GM18868 (cell line): ENCODE measurements around the gene GDF2.

Source experiments
- ATAC-seq: cut with Tn5 transposase; IDR thresholded peaks from one replicate; pipeline ENCODE4 v1.9.1; 2021; ENCODE audit warnings: mild to moderate bottlenecking, moderate library complexity; ENCODE audit not compliant: unreplicated experiment

GDF2 gene

DNA sequence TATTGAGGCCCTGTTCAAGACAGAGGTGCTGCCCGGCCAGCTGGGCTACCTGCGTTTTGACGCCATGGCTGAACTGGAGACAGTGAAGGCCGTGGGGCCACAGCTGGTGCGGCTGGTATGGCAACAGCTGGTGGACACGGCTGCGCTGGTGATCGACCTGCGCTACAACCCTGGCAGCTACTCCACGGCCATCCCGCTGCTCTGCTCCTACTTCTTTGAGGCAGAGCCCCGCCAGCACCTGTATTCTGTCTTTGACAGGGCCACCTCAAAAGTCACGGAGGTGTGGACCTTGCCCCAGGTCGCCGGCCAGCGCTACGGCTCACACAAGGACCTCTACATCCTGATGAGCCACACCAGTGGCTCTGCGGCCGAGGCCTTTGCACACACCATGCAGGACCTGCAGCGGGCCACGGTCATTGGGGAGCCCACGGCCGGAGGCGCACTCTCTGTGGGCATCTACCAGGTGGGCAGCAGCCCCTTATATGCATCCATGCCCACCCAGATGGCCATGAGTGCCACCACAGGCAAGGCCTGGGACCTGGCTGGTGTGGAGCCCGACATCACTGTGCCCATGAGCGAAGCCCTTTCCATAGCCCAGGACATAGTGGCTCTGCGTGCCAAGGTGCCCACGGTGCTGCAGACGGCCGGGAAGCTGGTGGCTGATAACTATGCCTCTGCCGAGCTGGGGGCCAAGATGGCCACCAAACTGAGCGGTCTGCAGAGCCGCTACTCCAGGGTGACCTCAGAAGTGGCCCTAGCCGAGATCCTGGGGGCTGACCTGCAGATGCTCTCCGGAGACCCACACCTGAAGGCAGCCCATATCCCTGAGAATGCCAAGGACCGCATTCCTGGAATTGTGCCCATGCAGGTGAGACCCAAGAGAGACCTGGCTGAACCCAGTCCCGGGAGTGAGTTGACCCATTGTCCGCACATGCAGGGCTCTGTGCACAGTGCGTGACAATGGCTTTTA is 28.7 kb downstream of the GDF2 start:
- ATAC-seq = no peak

DNA sequence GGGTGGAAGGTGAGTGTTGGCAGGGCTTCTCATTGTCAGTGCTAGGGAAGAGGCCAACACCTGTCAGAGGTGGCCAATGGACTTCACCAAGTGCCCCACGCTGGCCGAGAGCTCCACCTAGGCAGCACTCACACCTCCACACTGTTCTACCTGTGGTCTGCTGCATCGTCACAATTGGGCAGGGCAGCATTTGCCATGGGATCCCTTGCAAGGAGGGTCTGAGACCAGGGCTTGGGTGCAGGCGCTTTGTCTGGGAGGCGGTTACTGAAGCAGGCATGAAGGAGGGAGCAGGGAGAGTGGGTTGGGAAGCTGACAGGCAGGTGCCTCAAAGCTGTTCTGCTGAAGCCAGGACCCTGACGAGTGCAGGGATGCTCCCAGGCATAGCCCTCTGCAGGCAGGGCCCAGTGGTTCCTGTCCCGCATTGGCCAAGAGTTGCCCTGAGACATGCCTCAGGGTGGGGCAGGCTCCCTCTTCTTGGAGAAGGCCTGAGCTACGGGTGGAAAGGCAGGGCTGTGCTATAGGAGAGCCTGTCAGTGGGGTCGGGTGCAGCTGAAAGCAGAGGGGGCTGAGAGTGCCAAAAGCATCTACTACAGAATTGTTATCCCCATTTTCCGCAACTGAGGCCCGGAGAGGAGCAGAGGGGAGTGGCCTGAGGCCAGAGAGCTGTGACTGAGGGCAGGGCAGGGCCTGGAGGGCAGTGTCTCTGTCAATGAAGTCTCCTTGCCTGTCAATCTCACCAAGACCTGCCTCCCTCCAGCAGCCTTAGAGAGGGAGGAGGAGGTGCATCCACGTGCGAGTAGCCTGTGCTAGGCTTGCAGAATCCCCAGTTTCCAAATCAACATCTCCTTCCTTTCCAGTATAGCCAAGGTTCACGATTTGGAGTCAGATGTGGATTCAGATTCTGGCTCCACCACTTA is 29.9 kb downstream of the GDF2 start:
- no peak for ATAC-seq

DNA sequence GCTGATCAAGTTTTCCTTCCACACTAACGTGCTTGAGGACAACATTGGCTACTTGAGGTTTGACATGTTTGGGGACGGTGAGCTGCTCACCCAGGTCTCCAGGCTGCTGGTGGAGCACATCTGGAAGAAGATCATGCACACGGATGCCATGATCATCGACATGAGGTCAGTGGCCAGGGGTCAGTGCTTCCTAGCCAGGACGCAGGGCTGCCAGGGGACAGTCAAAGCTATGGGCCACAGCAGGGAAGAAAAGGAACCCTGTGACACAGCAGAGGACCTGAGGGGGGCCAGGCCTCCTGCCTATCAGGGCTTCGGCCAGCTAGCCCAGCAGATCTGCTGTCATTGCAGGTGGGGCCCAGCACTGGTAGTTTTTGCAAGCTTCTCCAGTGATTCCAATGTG is 31.1 kb downstream of the GDF2 start:
- no peak for ATAC-seq

DNA sequence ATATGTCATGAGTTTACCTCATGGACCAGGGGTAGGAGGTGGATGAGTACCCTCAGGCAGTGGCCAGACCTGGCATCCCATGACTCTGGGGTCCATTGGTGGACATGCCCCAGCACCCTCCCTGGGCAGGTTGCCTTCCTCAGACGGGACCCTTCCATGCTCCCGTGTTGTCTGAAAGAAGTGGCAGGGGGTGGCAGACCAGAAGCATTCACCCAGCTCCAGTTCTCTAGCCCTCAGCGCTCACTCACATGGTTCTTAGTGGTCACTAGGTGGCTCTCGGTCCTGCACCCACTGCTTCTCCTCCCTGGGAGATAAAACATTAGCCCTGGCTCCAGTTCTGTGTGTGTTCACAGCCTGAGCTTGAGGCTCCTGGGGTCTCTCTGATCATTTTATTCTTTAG is 31.9 kb downstream of the GDF2 start:
- ATAC-seq = no peak

DNA sequence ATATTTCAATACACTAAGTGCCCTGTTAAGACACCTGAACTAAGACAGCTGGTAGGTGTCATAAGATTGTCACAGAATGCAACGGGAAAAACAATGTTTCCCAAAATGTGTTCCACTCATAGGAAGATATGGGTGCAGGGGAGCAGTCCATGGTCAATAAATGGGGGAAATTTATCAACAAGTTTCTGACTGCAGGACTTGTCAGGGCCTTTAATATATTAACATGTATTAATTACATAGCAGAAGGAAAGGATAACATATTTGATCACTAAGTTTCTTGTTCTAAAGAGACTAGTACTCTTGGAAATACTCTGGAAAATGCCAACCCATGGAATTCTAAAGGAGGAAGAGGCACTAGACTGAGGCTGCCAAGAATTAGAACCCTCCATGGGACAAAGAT is 32.6 kb downstream of the GDF2 start:
- ATAC-seq = no peak

DNA sequence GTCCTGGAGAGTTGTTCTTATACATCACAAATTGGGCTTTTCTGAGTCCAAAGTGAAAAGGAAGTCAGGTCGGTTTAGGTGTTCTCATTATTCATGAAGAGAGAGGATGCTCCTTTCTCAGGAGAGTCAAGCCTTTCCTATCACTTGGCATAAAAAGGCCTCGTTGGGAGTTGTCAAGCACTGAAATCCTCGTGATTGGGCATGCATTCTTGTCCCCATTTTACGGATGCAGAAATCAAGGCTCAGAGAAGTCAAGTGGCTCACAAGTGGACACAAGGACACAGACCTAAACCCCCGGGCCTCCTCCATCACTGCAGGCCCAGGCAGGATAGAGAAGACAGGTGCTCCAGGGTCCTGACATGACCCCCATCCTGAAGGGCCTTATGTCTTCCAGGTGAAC is 34.5 kb downstream of the GDF2 start:
- no peak for ATAC-seq

DNA sequence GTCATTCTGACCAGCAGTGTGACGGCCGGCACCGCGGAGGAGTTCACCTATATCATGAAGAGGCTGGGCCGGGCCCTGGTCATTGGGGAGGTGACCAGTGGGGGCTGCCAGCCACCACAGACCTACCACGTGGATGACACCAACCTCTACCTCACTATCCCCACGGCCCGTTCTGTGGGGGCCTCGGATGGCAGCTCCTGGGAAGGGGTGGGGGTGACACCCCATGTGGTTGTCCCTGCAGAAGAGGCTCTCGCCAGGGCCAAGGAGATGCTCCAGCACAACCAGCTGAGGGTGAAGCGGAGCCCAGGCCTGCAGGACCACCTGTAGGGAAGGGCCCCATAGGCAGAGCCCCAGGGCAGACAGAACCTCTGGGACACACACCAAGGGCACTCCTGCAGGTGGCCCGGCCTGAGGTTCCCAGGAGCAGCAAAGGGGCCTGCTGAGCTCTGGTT is 34.9 kb downstream of the GDF2 start:
- no peak for ATAC-seq

DNA sequence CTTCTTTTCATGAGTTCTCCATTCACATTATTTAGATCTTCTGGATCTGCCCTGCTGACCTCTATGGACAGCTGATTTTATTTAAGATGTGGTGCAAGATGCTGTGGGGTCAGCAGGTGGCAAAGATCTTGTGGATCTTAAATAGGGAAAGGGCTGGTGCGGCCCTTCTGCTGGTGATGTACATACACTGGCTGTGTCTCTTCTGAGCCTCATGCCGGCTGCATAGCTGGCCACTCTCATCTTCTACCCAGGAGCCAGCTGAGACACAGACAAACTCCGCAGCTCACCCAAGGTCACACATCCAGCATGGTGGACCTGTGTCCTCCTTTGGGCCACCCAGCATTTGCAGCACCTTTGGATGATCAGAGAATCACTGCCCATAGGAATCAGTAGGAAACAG is 35.7 kb downstream of the GDF2 start:
- ATAC-seq = no peak

DNA sequence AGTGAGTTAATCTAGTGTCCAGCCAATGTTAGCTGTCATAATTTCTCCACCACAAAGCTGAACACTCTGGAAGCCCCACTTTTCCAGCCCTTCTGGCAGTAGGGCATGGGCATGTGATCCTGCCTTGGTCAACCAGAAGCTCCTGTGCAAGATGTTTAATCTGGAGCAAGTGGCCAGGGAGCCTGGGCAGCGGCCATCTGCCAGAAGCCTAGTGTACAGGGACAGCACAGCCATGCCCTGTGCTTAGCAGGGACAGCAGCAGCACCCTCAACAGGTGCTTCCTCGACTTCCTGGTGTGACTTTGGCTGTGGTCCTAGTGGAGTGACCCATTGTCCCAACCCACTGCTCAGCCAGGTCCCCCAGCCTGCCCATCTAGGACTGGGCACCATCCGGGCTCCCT is 36.2 kb downstream of the GDF2 start:
- ATAC-seq = no peak

DNA sequence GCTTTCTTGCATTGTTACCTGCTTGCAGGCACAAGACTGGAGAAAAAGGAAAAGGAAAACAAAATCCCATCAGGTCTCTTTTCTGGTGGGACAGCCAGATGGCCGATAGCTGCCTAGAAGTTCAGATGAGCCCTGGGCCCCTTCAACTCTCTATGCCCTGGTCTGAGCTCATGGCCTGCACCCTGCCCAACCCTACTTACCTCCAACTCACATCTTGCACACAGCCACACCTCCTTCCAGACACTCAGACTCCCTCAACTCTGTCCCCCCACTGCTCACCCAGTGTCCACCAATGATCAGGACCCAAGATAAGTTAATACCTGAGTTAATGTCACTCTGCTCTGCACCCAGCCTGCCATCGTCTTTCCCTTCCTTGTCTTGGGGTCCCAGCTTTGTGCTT is 36.8 kb downstream of the GDF2 start:
- ATAC-seq = no peak

DNA sequence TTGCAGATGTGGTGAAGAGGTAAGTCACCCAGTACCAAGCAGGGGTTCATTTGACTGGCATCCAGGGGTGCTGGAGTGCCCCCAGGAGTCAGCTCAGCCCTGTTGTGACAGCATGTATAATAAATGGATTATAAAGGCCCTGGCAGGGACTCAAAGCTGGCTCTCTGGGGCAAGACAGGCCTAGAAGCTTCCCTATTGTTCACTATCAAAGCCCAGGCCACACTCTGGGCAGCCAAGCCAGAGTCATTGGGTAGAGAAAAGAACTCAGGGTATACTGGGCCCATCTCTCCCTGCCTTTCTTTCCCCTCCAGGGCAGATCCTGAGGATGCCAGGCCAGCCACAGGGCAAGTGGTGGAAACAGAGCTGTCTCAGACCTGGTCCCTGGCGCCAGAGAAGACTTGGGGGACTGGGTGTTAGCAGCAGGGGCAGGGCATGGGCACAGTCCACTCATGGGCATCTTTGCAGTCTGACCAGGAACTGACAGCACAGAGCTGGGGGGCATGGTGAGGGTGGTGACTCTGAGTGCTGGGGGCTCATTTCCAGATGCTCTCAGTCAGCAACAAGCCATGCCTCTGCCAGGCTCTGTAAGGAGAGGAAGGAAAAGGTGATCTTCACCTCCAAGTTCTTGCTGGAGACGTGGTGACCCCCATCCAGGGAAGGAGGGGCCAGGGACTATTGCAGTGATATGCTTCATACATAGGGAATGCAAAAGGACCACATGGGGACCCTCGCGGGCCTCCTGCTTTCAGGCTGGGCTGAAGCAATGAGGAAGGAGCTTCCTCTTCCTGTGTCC is 37.6 kb downstream of the GDF2 start:
- ATAC-seq = no peak

DNA sequence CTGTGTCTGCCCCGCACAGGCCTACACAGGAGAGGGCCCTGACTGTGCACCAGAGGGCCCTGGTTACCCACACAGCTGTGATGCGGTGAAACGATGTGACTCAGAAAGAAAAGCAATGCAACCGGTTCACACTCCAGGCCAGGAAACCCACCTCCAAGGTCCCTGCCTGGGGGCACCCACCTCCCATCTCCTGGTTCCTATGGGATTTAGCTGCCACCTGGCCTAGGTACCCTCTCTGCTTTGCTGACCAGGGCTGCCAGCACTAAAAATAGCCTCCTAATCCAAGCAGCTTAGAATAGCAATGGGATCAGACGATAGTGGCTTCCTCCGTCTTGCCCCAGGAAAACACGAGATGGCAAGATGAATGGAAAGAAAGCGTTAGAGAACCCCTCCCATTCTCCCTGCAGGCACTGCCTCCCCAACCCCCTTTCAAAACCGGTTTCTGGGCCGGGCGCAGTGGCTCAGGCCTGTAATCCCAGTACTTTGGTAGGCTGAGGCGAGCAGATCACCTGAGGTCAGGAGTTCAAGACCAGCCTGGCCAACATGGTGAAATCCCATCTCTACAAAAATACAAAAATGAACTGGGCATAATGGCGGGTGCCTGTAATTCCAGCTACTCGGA is 38.3 kb downstream of the GDF2 start:
- ATAC-seq = no peak

DNA sequence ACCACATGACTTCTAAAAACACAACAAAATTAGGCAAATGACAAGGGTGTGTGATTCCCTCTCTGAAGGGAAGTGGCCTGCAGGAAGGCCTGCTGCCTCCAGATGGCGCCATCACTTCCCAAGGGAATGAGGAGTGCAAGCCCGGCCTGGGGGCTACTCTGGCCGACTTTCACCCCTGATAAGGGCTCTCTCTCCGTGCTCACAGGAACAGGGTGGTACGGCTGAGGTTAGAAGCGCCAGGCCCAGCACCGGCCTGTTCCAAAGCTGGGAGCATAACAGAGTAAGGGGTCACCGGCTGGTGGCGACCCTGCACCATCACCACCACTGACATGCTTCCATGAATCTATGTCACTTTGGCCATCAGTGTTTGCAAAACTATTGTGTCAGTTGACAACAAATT is 39.0 kb downstream of the GDF2 start:
- no peak for ATAC-seq

DNA sequence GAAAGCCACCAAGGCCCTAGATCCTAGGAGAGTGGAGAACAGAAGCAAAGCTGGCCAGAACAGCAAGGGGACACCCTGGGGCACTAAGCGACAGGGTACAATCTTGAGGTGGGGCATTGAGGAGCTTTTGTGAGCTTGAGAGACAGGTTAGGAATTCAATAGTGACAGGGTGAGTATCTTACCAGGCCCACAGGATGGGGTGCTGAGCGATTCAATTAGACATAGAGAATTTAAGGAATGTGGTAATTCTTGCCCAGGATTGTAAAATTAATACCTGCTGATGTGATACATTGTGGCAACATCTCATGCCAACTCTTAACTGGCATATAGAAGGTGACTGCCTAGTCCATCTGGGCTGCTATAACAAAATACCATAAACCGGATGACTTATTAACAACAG is 39.9 kb downstream of the GDF2 start:
- ATAC-seq = no peak

DNA sequence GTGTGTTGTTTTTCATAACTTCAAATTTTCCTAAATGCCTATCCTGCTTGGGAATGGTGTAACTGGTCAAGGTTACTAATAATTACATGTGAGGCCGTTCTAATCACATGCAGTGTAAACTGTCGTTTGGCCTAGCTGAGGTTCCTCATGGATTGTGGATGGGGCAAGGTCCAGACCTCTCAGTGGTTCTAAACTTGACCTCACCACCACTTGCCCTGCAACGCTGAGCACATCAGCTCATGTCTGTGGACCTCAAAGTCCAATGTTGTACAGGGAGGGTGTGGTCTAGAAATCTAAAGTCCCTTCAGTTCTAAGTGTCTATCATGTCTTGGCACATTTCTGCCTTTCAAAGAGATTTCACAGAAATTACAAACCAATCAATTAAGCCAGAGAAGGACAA is 41.5 kb downstream of the GDF2 start:
- ATAC-seq = no peak

DNA sequence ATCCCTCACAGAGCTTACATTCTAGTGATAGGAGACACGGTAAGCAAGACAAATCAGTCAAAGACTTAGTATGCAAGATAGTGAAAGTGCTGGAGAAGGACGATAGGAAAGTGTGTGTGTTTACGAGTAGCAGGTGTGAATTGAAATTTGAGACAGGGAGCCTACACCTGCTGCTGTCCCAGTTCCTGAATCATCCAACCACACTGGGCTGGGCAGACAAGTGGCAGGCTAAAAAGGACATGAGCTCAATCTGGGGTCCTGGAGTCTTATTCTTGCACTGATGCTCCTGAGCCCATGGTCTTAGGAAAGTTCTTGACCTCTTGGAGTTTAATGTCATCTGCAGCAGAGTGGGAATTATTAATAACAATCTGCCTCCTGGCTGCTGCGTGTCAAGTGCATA is 42.1 kb downstream of the GDF2 start:
- no peak for ATAC-seq

DNA sequence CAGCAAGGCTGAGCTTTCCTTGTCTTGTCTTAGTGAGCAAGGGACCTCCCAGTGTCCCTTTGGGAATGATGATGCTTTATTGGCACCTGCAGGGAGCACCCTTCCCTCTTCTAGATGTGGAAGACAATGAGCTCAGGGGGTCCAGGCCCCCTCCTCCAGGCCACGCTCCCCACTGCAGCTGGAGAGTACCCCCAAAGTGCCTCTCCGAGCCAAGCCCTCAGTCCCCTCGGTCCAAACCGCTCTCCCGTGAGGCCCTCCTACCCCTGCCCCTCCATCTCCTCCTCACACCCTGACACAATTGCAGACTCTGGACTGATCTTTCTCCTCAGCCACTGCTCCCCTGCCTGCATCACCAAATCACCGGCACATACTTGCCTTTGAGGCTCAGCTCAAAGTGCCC is 42.7 kb downstream of the GDF2 start:
- no peak for ATAC-seq

DNA sequence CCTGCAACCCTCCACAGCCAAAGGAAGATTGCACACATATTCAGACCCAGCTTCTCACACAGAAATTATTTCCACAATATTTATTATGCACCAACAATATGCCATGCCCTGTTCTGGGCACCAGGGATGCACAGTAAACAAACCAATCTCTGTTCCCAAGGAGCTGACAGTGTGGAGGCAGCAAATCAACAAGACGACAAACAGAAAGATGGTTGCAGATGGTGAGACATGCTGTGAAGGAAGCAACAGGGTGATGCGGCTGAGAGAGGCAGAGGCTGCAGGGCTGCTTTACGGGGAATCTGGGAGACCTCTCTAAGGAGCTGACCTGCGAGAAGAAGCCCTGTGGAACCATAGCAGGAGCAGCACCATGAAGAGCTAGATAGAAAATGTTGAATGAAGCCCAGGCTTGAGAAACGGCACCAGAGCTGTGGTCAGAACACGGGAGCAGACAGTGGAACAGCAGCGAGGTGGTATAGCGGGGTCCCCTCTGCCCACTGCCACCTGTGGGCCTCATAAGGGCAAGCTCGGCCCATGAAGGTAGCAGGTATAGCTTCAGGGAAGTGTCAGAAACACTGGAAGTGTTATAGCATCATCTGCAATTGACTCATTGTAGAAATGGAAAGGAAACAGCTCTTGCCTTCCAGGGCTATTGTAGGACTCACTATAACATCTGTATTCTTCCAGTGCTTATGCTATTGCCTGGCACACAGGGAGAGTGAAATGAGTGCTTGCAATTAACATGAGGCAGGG is 43.4 kb downstream of the GDF2 start:
- ATAC-seq = no peak

DNA sequence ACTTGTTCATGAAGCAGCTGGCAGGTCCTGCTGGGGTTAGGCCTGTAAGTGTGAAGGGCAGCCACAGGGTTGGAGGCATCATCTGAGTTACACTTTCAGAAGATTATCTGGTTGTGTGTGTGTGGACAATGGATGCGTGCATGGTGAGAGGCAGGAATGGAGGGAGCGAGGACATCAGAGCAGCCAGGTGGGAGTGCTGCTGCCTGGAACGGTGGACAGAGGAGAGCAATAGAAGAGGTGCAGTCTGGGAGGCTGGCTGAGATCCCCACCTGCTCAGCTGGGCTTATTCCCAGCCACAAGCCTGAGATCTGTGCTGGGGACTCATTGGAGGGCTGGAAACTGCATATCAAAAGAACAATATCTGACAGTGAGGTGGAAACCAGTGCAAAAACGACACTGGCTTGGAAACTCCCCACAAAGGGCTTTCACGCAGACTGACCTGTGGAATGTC is 44.0 kb downstream of the GDF2 start:
- no peak for ATAC-seq
